Measurements from ENCODE around the gene SLMAP. TPM values are rescaled to one million over a fixed set of nuclear protein-coding genes. Genes with fewer than 3 reads are reported as not detected.

Gene SLMAP
- total and polyA plus RNA-seq, 2 of the 13 experiments (the other 11 are each of a cell fraction or from before 2014, with no cell fraction given), result 24.0 to 48.3 TPM

DNA sequence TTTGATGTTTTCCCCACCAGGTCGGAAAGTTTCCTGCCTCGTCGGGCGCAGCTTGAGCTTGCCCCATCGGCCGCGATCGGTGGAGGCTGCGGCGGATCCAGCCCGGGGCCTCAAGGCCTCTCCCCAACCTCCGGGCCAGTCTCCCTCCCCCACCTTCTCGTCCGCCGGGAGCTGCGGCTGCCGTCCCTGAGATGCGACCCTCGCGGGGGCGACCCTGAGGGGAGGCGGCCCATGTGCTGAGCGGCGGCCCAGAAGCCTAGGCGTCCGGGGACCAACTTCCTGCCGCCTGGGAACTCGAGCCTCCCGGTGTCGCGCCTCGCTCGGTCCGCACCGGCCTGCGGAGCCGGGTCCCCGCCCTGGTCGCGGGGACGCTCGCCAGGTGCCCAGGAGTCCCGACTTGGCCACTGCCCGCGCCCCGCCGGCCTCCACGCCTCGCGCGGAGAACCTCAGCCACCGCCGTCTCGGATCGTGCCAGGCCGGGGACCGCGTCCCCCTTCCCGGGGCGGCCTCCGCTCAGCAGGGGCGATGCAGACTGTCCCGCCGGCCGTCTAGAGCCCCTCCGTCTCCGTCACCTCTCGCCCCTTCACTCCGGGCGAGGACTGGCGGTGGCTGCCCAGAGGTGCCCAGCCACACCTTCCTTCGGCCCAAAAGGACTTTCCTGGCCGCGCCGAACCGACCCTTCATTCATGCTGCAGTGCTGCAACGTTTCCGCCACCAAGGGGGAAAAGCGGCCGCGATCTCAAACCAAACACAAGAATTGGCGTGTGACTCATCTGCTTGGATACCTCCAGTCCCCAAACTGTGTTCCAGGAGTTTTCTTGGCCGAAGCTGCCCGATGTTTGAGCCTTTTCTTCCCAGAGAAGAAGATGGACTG lies 656 bp downstream of the SLMAP start (continued):
- TF ChIP-seq, protein P1, sequence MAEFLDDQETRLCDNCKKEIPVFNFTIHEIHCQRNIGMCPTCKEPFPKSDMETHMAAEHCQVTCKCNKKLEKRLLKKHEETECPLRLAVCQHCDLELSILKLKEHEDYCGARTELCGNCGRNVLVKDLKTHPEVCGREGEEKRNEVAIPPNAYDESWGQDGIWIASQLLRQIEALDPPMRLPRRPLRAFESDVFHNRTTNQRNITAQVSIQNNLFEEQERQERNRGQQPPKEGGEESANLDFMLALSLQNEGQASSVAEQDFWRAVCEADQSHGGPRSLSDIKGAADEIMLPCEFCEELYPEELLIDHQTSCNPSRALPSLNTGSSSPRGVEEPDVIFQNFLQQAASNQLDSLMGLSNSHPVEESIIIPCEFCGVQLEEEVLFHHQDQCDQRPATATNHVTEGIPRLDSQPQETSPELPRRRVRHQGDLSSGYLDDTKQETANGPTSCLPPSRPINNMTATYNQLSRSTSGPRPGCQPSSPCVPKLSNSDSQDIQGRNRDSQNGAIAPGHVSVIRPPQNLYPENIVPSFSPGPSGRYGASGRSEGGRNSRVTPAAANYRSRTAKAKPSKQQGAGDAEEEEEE (CRISPR knock-in tag; IDR thresholded peaks at IDR 0.05; ENCODE audit: borderline replicate concordance), result no peak
- TF ChIP-seq, protein P2, sequence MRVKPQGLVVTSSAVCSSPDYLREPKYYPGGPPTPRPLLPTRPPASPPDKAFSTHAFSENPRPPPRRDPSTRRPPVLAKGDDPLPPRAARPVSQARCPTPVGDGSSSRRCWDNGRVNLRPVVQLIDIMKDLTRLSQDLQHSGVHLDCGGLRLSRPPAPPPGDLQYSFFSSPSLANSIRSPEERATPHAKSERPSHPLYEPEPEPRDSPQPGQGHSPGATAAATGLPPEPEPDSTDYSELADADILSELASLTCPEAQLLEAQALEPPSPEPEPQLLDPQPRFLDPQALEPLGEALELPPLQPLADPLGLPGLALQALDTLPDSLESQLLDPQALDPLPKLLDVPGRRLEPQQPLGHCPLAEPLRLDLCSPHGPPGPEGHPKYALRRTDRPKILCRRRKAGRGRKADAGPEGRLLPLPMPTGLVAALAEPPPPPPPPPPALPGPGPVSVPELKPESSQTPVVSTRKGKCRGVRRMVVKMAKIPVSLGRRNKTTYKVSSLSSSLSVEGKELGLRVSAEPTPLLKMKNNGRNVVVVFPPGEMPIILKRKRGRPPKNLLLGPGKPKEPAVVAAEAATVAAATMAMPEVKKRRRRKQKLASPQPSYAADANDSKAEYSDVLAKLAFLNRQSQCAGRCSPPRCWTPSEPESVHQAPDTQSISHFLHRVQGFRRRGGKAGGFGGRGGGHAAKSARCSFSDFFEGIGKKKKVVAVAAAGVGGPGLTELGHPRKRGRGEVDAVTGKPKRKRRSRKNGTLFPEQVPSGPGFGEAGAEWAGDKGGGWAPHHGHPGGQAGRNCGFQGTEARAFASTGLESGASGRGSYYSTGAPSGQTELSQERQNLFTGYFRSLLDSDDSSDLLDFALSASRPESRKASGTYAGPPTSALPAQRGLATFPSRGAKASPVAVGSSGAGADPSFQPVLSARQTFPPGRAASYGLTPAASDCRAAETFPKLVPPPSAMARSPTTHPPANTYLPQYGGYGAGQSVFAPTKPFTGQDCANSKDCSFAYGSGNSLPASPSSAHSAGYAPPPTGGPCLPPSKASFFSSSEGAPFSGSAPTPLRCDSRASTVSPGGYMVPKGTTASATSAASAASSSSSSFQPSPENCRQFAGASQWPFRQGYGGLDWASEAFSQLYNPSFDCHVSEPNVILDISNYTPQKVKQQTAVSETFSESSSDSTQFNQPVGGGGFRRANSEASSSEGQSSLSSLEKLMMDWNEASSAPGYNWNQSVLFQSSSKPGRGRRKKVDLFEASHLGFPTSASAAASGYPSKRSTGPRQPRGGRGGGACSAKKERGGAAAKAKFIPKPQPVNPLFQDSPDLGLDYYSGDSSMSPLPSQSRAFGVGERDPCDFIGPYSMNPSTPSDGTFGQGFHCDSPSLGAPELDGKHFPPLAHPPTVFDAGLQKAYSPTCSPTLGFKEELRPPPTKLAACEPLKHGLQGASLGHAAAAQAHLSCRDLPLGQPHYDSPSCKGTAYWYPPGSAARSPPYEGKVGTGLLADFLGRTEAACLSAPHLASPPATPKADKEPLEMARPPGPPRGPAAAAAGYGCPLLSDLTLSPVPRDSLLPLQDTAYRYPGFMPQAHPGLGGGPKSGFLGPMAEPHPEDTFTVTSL (CRISPR knock-in tag; IDR thresholded peaks at IDR 0.05; ENCODE audit: borderline replicate concordance), result no peak
- TF ChIP-seq, protein P3, sequence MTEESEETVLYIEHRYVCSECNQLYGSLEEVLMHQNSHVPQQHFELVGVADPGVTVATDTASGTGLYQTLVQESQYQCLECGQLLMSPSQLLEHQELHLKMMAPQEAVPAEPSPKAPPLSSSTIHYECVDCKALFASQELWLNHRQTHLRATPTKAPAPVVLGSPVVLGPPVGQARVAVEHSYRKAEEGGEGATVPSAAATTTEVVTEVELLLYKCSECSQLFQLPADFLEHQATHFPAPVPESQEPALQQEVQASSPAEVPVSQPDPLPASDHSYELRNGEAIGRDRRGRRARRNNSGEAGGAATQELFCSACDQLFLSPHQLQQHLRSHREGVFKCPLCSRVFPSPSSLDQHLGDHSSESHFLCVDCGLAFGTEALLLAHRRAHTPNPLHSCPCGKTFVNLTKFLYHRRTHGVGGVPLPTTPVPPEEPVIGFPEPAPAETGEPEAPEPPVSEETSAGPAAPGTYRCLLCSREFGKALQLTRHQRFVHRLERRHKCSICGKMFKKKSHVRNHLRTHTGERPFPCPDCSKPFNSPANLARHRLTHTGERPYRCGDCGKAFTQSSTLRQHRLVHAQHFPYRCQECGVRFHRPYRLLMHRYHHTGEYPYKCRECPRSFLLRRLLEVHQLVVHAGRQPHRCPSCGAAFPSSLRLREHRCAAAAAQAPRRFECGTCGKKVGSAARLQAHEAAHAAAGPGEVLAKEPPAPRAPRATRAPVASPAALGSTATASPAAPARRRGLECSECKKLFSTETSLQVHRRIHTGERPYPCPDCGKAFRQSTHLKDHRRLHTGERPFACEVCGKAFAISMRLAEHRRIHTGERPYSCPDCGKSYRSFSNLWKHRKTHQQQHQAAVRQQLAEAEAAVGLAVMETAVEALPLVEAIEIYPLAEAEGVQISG (CRISPR knock-in tag; IDR thresholded peaks at IDR 0.05), result no peak
- TF ChIP-seq NBN (conservative IDR thresholded peaks at IDR 0.05) (no peak), HCFC1 (IDR thresholded peaks at IDR 0.05; ENCODE audit: low read depth, low read length) (no peak), ZNF879 (CRISPR knock-in tag; IDR thresholded peaks at IDR 0.05) (0 out of 2 replicates have a peak, but pooled peaks have one; percentile 55), ZNF383 (CRISPR knock-in tag; IDR thresholded peaks at IDR 0.05; ENCODE audit: borderline replicate concordance) (no peak), EHMT2 (IDR thresholded peaks at IDR 0.05; ENCODE audit: borderline replicate concordance, low read depth, low read length) (no peak), SALL1 (CRISPR knock-in tag; IDR thresholded peaks at IDR 0.05) (0 out of 2 replicates have a peak, but pooled peaks have one; percentile 17), ZNF678 (CRISPR knock-in tag; IDR thresholded peaks at IDR 0.05) (no peak)
